OCI-LY3 (cell line): ENCODE data around the gene B3GALNT2.

Experiments
- H2AFZ ChIP-seq: fragments of 200-600, 300-600 bp; shearing (Covaris generic); 2 replicates; pipeline ENCODE4 v1.6.0; 2014; ENCODE audit warnings: antibody characterized with exemption, low read depth, low read length
- H3K27ac ChIP-seq: fragments of 200-600, 300-600 bp; sonication (generic); 2 replicates; pipeline ENCODE4 v1.5.1; 2014; ENCODE audit warnings: mild to moderate bottlenecking, low read length, moderate library complexity, mixed read lengths
- H3K27me3 ChIP-seq: fragments of 200-600, 300-600 bp; sonication (generic); 2 replicates; pipeline ENCODE4 v1.6.1; 2014; ENCODE audit warnings: low read depth, low read length, mixed read lengths
- H3K36me3 ChIP-seq: fragments of 200-600, 300-600 bp; sonication (generic); replicated peaks from 2 replicates; pipeline ENCODE3; 2014; ENCODE audit warnings: low read depth, low read length, mixed read lengths
- H3K4me1 ChIP-seq: fragments of 300-600, 200-600 bp; sonication (generic); 2 replicates; pipeline ENCODE4 v1.6.1; 2014; ENCODE audit warnings: low read length, mixed read lengths
- H3K4me2 ChIP-seq: fragments of 200-600, 300-600 bp; sonication (generic); 2 replicates; pipeline ENCODE4 v1.6.1; 2014; ENCODE audit warnings: low read length, mixed read lengths
- H3K4me3 ChIP-seq: fragments of 300-600, 200-600 bp; sonication (generic); 2 replicates; pipeline ENCODE4 v1.5.1; 2014; ENCODE audit warnings: antibody characterized with exemption, mild to moderate bottlenecking, low read length, moderate library complexity
- H3K79me2 ChIP-seq: fragments of 300-600, 200-600 bp; shearing (Covaris generic); 2 replicates; pipeline ENCODE4 v1.6.1; 2014; ENCODE audit warnings: mild to moderate bottlenecking, low read length, mixed read lengths
- H3K9ac ChIP-seq: fragments of 300-600, 200-600 bp; shearing (Covaris generic); 2 replicates; pipeline ENCODE4 v1.6.0; 2014; ENCODE audit warnings: mild to moderate bottlenecking, low read length, moderate library complexity
- H3K9me3 ChIP-seq: fragments of 200-600, 300-600 bp; shearing (Covaris generic); 2 replicates; pipeline ENCODE4 v1.6.1; 2014; ENCODE audit warnings: low read length, mixed read lengths; ENCODE audit not compliant: insufficient read depth
- H4K20me1 ChIP-seq: fragments of 200-600, 300-600 bp; sonication (generic); 2 replicates; pipeline ENCODE4 v1.6.1; 2016; ENCODE audit warnings: low read length, mixed read lengths; ENCODE audit not compliant: insufficient read depth
- EZH2phosphoT487 ChIP-seq: fragments of 200-600 bp; shearing (Covaris generic); IDR thresholded peaks from 2 replicates; pipeline ENCODE4 v1.6.1; 2018; ENCODE audit warnings: antibody characterized with exemption, mixed run types, low read depth
- TF ChIP-seq, protein P1 (sequence below): fragments of 200-600, 300-600 bp; sonication (generic); IDR thresholded peaks from 2 replicates; pipeline ENCODE4 v1.5.1; 2014; ENCODE audit warnings: antibody characterized with exemption, low read length, low read depth

The B3GALNT2 gene

DNA sequence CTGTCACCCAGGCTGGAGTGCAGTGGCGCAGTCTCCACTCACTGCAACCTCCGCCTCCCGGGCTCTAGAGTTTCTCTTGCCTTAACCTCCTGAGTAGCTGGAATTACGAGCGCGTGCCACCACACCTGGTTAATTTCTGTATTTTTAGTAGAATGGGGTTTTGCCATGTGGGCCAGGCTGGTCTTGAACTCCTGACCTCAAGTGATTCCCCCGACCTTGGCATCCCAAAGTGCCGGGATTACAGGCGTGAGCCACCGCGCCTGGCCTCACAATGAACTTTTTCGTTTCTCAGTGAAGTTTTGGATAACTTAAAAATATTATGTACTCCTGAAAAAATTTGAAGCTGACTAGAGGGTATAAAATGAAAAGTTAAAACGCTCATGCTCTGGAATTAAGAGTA lies 77.6 kb downstream of the B3GALNT2 start:
- TF ChIP-seq, protein P1, sequence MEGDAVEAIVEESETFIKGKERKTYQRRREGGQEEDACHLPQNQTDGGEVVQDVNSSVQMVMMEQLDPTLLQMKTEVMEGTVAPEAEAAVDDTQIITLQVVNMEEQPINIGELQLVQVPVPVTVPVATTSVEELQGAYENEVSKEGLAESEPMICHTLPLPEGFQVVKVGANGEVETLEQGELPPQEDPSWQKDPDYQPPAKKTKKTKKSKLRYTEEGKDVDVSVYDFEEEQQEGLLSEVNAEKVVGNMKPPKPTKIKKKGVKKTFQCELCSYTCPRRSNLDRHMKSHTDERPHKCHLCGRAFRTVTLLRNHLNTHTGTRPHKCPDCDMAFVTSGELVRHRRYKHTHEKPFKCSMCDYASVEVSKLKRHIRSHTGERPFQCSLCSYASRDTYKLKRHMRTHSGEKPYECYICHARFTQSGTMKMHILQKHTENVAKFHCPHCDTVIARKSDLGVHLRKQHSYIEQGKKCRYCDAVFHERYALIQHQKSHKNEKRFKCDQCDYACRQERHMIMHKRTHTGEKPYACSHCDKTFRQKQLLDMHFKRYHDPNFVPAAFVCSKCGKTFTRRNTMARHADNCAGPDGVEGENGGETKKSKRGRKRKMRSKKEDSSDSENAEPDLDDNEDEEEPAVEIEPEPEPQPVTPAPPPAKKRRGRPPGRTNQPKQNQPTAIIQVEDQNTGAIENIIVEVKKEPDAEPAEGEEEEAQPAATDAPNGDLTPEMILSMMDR = no peak
- TF ChIP-seq EZH2phosphoT487 = no peak
- Histone ChIP-seq H3K4me2 (no peak overlapping the region), H3K36me3 (no peaks in the 10 kb centered on the region), H3K4me1 (no peaks in the 10 kb centered on the region), H3K9ac (no peak overlapping the region), H3K27me3 (no peaks in the 10 kb centered on the region), H3K9me3 (no peaks in the 10 kb centered on the region), H3K27ac (no peak overlapping the region), H3K4me3 (no peak overlapping the region), H2AFZ (no peak overlapping the region), H3K79me2 (no peaks in the 10 kb centered on the region), H4K20me1 (no peaks in the 10 kb centered on the region; the same call in 1 of the 2 replicates)

DNA sequence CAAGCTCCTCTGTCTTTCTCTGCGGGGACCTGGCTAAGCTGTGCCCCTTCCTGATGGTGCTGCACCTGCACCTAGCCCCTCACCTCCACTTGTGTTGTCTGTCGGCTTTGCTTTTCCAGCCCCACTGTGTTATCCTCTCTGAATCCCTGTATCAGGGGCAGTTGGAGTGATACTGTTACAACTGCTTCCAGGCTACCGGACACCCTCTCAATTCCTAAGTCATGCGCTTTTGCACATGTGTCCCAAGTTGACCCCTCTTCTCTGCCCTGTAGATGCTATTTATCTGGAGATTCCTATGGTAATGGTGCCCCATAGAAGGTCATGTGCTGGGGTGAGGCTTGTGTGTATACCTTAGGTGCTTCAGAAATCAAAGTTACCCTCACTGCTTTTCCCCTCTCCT lies 78.1 kb downstream of the B3GALNT2 start:
- Histone ChIP-seq H4K20me1 (no peaks in the 10 kb centered on the region; the same call in 1 of the 2 replicates), H3K9ac (no peak overlapping the region), H3K36me3 (no peaks in the 10 kb centered on the region), H3K4me2 (no peak overlapping the region), H3K27ac (no peak overlapping the region), H2AFZ (no peak overlapping the region), H3K79me2 (no peaks in the 10 kb centered on the region), H3K4me1 (no peaks in the 10 kb centered on the region), H3K27me3 (no peaks in the 10 kb centered on the region), H3K9me3 (no peaks in the 10 kb centered on the region), H3K4me3 (no peak overlapping the region)
- TF ChIP-seq, protein P1 = no peak
- no peak for TF ChIP-seq EZH2phosphoT487

DNA sequence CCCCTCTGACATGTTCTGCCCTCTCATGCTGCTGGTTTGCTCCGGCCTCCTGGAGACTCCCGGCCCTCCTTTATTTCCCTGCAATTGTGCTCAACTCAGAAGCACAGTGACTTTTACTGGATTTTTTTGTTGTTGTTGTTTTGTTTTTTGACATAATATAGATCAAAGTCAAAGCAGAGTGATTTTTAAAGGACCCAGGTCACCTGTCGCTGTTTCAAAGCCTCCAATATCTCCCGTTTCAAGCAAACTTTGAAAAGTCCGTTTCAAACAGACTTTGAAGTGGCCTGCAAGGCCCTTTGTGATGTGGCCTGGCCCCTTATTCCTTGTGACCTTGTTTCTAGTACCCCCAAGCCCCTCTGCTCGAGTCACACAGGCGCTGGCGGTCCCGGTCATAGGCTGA lies 78.9 kb downstream of the B3GALNT2 start:
- H3K79me2 ChIP-seq = no peaks in the 10 kb centered on the region
- no peaks in the 10 kb centered on the region; the same call in 1 of the 2 replicates for H4K20me1 ChIP-seq
- no peaks in the 10 kb centered on the region for H3K36me3 ChIP-seq
- H3K4me3 ChIP-seq = no peak overlapping the region
- H3K9me3 ChIP-seq = no peaks in the 10 kb centered on the region
- no peak overlapping the region for H3K27ac ChIP-seq
- H3K4me1 ChIP-seq = no peaks in the 10 kb centered on the region
- no peak overlapping the region for H3K9ac ChIP-seq
- no peak for TF ChIP-seq EZH2phosphoT487
- TF ChIP-seq, protein P1 = no peak
- no peak overlapping the region for H3K4me2 ChIP-seq
- H2AFZ ChIP-seq = no peak overlapping the region
- no peaks in the 10 kb centered on the region for H3K27me3 ChIP-seq

DNA sequence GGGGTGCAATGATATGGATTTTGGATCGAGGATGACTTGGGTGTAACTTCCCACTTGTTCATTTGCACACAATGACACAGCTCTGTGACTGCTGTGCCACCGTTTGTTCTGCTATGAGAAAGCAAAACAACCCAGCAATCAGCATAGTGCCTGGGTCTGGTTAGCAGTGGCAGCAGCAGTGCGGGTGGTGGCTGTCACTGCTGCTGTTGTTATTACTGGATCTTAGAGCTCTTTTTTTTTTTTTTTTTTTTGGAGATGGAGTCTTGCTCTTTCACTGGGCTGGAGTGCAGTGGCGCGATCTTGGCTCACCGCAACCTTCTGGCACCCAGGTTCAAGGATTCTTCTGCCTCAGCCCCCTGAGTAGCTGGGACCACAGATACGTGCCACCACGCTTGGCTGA lies 80.2 kb downstream of the B3GALNT2 start:
- Histone ChIP-seq H3K4me2 (no peak overlapping the region), H3K36me3 (no peaks in the 10 kb centered on the region), H3K4me3 (no peak overlapping the region), H3K27me3 (no peaks in the 10 kb centered on the region), H2AFZ (no peak overlapping the region), H3K4me1 (no peaks in the 10 kb centered on the region), H3K27ac (no peak overlapping the region), H3K9me3 (no peaks in the 10 kb centered on the region), H3K9ac (no peak overlapping the region), H4K20me1 (no peaks in the 10 kb centered on the region; the same call in 1 of the 2 replicates), H3K79me2 (no peaks in the 10 kb centered on the region)
- TF ChIP-seq, protein P1 = no peak
- TF ChIP-seq EZH2phosphoT487 = no peak
